GM18508 (cell line): ENCODE results near the gene MYD88.
"Not testable (repeated sequence)": the region's sequence is repeated elsewhere in the genome, so short reads cannot be mapped to it uniquely, and the experiment has no call there.

Experiments
- ATAC-seq: cut with Tn5 transposase; IDR thresholded peaks from one replicate; pipeline ENCODE4 v1.9.1; 2021; ENCODE audit warnings: moderate number of reproducible peaks; ENCODE audit not compliant: insufficient read depth, unreplicated experiment

Gene MYD88

DNA sequence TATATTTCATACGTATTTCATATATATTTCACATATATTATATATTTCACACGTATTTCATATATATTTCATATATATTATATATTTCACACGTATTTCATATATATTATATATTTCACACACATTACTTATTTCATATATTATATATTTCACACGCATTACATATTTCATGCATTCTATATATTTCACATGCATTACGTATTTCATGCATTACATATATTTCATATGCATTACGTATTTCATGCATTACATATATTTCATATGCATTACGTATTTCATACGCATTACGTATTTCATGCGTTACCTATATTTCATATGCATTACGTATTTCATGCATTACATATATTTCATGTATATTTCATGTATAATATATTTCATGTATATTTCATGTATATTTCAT, 22.2 kb downstream of the MYD88 start:
- not testable (repeated sequence) for ATAC-seq

DNA sequence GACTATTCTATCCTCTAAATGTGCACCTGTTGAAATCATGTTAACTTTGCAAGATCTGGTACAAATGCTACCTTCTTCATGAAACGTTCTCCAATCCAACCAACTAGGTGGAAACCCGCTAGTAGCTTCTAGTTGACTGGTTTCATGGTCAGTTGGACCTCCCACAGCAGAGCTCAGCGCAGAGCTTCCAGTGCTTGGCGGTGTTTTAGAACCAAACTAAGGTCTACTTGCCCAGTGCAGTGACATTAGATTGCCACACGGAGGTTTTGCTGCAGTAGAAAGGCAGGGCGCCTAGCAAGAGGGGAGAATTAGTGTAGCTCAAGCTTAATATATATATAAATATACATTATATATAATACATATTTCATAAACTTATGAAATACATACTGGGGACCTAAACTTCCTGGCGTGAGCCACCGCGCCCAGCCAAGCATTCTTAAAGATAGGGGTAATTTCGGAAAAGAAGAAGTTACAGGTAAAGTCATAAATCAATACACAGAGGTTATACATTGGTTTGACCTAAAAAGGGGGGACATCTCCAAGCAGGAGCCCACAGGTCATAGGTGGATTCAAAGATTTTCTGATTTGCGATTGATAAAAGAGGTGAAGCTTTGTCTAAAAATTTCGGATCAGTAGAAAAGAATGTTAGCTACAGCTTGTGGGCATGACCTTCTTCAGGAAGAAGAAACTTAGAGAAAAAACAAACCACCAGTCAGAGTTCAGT, 24.8 kb downstream of the MYD88 start:
- no peak for ATAC-seq

DNA sequence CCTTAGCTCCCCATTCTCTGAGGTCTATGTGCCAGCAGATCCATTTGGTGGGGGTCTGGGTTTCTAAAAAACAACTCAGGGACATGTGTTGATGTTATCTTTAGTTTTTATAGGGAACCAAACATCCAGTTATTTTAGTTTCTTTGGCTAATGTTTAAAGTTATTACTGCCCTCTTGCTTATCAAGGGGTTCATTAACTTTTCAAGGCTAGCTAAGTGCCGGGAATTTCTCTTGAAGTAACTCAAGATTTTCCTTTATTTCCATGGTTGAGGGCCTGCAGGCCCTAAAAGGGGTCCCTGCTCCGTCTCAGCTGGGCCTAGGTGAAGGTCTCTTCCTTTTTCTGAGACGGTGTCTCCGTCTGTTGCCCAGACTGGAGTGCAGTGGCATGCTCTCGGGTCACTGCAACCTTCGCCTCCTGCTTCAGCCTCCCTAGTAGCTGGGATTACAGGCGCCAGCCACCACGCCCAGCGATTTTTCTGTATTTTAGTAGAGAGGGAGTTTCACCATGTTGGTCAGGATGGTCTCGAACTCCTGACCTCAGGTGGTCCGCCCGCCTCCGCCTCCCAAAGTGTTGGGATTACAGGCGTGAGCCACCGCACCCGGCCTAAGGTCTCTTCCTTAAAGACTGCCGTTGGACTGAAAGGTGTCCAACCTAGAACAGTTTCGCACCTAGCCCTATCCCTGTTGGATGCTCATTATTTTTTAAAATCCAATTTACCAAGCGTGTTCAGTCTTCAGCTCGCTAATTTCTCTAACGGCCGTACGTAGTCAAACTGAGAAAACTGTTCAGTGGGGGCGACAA, 25.6 kb downstream of the MYD88 start:
- no peak for ATAC-seq

DNA sequence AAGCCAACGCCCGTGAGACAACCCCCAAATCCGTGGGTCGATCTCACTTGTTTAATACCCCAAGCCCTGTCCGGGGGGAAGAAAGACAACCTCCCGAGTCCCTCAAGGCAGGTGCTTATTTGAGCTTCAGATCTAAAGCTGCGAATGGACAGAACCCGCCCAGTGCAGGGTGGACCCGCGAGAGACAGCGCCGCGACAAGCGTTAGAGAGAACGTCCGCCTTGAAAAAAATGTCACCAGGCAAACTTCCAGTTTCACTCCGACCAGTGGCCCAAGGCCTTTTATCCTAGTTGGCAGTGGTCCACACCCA, 26.1 kb downstream of the MYD88 start:
- ATAC-seq, result peak; percentile 8

DNA sequence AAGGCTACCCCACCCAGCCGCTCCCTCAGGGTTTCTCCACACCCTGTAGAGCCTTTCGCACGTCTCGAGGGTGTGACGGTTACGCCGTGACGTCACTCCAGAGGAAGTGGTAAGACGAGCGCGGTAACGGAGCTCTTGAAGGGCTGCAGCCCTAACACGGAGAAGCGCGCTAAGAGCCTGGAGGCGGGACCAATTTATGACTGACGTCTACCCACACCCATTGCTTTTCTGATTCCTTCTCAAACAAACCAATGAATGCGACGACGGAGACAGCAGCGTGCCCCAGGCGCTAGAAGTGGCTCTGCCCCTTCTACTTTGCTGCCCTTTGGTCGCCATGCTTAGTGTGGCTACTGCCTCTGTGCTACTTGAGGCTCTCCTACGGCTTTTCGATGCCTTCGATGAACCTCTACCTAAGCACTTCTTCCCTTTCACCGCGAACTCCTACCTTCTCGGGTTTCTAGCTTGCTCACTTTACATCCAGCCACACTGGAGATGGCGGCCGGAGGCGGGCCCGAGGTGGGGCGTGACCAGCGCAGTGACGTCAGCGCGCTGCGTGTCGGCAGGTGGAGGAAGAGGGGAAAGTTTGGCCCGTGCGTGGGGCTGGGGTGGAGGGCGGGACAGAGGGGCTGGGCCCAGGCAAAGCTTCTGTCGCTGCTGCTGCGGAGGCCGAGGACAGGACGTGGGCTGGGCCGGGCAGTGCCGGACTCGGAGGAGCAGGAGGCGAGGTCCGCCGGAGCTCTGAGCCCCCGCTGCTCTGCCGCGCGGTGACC, 26.7 kb downstream of the MYD88 start, which contains the start of gene OXSR1:
Gene OXSR1 (plus strand): TSS at position 586 of the 770 bp plus-strand sequence. CDS start 340 bp downstream, outside the sequence.
- peak; percentile 92 for ATAC-seq

DNA sequence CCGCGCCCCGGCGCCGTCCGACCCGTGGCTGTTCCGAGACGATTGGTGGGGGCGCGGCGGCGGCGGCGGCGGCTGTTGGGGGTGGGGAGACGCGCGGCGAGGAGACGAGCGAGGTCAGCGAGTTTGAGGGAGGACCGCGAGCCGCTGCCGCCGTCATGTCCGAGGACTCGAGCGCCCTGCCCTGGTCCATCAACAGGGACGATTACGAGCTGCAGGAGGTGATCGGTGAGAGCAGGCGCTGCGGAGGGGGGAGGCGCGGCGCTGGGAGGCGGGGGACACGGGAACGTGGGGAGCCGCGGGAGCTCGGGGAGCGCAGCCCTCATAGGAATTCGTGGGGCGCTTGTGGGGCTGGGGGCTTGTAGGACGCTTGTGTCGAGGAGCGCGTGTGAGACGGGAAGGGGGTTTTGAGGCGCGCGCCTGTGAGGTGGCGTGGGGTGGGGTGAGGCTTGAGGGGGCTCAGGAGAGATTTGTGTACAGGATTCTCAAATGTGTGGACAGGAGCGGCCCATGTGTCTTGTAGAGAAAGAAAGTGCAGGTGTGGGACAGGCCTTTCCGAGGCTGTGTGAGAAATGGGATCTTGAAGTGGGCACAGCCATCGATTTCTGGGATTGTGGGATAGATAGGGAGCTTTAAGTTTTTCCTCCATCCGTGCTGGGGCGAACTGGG, 27.4 kb downstream of the MYD88 start:
- no peak for ATAC-seq

DNA sequence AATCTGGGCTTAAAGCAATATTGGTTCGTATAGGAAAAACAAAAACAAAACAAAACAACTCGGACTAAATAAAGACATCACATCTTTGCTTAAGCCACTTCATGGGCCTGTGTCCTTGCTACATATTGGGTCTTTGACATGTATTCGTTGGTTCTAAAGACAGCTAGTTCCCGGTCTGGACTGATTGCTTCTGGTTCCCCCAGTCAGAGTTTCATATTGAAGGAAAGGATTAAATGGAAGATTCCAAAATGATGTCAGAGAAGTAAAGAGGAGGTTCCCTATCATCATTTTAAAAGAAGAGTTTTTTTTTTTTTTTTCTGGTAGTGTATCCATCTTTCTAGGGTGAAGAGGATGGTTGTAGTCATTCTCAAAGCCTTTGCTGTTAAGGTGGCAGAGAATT, 29.1 kb downstream of the MYD88 start:
- no peak for ATAC-seq

DNA sequence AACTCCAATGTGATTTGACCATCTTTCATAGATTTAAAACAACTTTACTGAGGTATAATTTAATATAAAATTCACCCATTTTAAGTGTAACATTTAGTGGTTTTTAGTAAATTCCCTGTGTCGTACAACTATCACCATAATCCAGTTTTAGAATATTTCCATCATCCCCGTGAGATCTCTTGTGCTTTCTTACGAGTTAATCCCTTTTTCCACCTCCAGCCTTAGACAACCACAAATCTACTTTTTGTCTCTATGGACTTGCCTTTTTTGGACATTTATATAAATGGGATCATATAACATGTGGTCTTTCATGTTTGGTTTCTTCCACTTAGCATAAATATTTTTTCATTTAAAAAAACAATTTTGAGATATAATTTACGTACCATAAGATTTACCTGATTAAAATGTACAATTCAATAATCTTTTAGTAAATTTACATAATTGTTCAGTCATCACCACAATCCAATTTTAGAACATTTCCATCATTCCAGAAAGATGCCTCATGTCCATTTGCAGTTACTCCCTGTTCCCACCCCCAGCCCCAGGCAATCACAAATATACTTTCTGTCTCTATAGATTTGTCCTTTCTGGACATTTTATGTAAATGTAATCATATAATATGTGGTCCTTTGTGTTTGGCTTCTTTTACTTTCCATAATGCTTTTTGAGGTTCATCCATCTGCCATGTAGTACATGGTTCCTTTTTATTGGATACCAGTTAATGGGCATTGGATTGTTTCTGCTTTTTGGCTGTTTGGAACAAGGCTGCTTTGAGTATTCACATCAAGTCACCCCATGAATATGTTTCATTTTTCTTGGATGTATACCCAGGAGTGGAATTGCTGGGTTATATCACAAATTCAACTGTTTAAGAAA, 29.9 kb downstream of the MYD88 start:
- no peak for ATAC-seq

DNA sequence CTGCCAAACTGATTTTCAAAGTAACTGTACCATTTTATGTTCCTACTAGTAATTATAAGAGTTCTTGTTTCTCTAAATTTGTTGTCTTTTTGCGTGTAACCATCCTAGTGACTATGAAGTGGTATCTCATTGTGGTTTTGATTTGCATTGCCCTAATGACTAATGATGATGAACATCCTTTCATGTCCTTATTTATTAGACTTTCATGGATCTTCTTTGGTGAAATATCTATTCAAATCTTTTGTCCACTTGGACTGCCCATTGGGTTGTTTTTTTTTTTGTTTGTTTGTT, 30.5 kb downstream of the MYD88 start:
- ATAC-seq, result no peak

DNA sequence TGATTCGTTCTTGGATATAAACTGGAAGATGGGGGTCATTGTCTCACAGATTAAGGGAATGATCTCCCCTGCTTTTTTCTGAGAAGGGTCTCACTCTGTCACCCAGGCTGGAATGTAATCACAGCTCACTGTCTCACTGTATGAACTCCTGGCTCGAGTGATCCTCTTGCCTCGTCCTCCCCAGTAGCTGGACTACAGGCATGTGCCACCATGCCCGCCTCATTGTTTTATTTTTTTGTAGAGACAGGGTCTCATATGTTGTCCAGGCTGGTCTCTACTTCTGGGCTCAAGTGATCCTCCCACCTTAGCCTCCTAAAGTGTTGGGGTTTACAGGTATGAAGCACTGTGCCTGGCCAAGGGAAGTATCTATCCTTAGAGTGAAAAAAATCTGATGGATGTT, 32.3 kb downstream of the MYD88 start:
- no peak for ATAC-seq

DNA sequence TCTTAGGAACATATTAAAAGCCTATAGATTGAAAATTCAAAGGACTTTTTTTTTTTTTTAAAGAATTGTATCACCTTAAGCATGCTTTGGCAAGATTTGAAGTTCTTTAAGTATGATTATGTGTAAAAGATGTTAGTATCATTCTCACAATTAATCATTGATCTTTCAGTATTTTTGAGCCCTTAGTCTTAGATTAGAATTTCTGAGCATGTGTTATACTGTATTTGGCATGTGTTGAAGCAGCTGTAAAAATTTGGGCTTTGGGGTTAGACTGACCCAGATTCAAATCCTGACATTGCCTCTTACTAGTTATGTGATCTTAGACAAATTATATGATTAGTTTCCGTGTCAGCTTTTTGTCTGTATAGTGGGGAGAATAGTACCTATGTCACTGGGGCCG, 33.2 kb downstream of the MYD88 start:
- no peak for ATAC-seq

DNA sequence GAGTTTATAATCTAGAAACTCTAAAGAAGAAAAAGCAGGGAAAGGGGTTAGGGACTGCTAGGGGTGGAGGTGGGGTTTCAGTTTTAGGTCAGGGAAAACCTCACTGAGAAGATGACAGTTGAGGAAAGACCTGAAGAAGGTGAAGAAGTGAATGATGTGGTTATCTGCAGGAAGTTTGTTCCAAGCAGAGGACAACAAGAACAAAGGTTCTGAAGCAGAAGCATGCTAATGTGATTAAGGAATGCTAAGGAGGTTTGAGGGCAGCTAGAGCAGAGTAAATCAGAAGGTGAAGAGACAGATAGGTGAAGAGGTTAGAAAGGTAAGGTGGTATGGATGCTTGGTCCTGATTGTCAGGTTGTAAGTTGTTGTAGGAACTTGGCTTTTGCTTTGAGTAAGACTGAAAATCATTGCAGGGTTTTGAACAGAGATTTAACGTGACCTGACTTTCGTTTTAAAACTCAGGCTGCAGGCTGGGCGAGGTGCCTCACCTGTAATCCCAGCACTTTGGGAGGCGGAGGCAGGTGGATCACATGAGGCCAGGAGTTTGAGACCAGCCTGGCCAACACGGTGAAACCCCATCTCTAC, 35.5 kb downstream of the MYD88 start:
- ATAC-seq, result no peak

DNA sequence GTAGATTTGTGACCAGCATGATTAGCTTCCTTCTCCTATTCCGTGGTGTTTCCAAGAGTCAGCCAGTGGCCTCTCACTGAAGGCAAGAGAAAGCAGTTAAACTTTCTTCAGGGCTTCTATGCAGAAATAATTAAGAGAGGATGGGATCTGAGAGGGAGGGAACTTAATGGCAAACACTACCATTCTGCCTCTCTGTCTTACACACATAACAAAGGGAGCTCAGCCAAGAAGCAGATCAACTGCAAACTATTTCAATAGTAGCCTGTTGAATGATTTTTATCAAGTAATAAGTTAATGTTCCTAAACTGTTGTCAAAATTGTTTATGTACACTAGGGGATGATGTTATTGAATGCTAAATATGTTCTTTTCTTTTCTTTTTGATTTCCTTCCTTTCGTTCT, 38.7 kb downstream of the MYD88 start:
- no peak for ATAC-seq

DNA sequence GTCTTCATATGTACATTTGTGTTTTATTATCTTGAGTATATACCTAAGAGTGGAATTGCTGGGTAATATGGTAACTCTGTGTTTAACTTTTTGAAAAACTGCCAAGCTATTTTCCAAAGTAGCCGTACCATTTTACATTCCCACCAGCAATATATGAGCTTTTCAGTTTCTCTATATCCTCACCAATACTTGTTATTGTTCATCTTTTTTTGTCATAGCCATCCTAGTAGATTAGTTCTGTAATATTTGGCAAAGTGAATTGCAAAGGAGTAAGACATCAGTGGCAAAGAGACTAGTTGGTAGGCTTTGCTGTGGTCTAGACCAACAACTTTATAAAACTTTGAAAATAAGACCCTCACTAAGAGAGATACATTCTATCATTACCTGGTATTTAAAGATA, 48.3 kb downstream of the MYD88 start:
- ATAC-seq, result no peak

DNA sequence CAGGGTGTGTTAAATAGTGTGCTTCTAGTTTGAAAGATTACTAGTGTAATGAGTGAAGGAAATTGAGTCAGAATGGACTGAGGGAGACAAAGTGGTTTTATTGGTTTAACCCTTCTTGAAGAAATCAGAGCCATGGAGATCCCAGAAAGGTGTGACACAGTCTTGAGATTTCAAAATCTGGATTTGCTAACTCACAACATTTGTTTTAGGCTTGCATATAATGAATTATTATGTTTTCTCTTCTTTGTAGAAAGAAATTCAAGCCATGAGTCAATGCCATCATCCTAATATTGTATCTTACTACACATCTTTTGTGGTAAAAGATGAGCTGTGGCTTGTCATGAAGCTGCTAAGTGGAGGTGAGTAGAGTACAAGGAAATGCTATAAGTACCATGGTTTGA, 52.0 kb downstream of the MYD88 start:
- ATAC-seq, result no peak
